Activated CD4-positive, alpha-beta T cell treated with anti-CD3 and anti-CD28 coated beads, Interleukin-2, amount 10 ng/mL, durations not matched to agents 7 days and 5 days (primary cell): ENCODE measurements around the gene BPIFB6. TPM values are rescaled to one million over a fixed set of nuclear protein-coding genes. Genes with fewer than 3 reads are reported as not detected.

Source experiments
- CTCF ChIA-PET: fragments of 350-600 bp; sonication (Branson Sonifier 250); formaldehyde crosslinking; loops from one replicate; lab custom pipeline; 2021; ENCODE audit warnings: antibody characterized with exemption; lab: Charles Lee
- POLR2A ChIA-PET: fragments of 350-600 bp; sonication (Branson Sonifier 250); formaldehyde crosslinking; loops from one replicate; lab custom pipeline; 2021; ENCODE audit warnings: antibody characterized with exemption; lab: Charles Lee
- DNase-seq: peaks from one replicate; pipeline ENCODE4 v3.0.0-alpha.2; 2020
- H3K27ac Mint-ChIP-seq: one replicate; pipeline ENCODE4 v1.8.0; 2021; ENCODE audit warnings: mild to moderate bottlenecking, moderate library complexity, mixed read lengths
- H3K27me3 Mint-ChIP-seq: one replicate; pipeline ENCODE4 v1.8.0; 2021; ENCODE audit warnings: mixed read lengths
- H3K36me3 Mint-ChIP-seq: one replicate; pipeline ENCODE4 v1.8.0; 2021; ENCODE audit warnings: low read depth, mixed read lengths
- H3K4me1 Mint-ChIP-seq: one replicate; pipeline ENCODE4 v1.8.0; 2021; ENCODE audit warnings: mixed read lengths
- H3K4me3 Mint-ChIP-seq: one replicate; pipeline ENCODE4 v1.8.0; 2021; ENCODE audit warnings: mild to moderate bottlenecking, moderate library complexity, mixed read lengths
- H3K9me3 Mint-ChIP-seq: one replicate; pipeline ENCODE4 v1.8.0; 2021; ENCODE audit warnings: mixed read lengths
- total RNA-seq, 2 experiments: library from RNA; stranded (reverse); gene quantifications; one replicate each; pipeline ENCODE4 v1.2.3, GENCODE V29; 2021

Gene BPIFB6
- total RNA-seq, 2 experiments from 2014 or later: not detected

GRCh38 chr20:33053291-33054106, 22.1 kb downstream of the BPIFB6 start, which contains the start of gene BPIFB3:
Gene BPIFB3, plus strand, starts transcription at chr20:33053903. Its CDS starts 1,533 bp downstream, at chr20:33055436.
- no peak within 1 kb of the TSS for H3K27ac Mint-ChIP-seq
- CTCF ChIA-PET: no interaction called here
- H3K9me3 Mint-ChIP-seq: no peaks in the 10 kb centered on the region
- no peak for DNase-seq
- H3K27me3 Mint-ChIP-seq: no peaks in the 10 kb centered on the region
- POLR2A ChIA-PET: no interaction called here
- no peaks in the 10 kb centered on the region for H3K4me1 Mint-ChIP-seq
- H3K36me3 Mint-ChIP-seq: no peaks in the 10 kb centered on the region
- H3K4me3 Mint-ChIP-seq: no peak within 1 kb of the TSS

GRCh38 chr20:33054381-33054780, 22.9 kb downstream of the BPIFB6 start:
- Mint-ChIP-seq H3K9me3 (no peaks in the 10 kb centered on the region), H3K27me3 (no peaks in the 10 kb centered on the region), H3K4me3 (no peak overlapping the region), H3K36me3 (no peaks in the 10 kb centered on the region), H3K4me1 (no peaks in the 10 kb centered on the region), H3K27ac (no peak overlapping the region)
- ChIA-PET POLR2A (no interaction called here), CTCF (no interaction called here)
- DNase-seq: no peak

GRCh38 chr20:33054791-33055190, 23.3 kb downstream of the BPIFB6 start:
- no peaks in the 10 kb centered on the region for H3K27me3 Mint-ChIP-seq
- POLR2A ChIA-PET: no interaction called here
- no peaks in the 10 kb centered on the region for H3K4me1 Mint-ChIP-seq
- DNase-seq: no peak
- H3K9me3 Mint-ChIP-seq: no peaks in the 10 kb centered on the region
- H3K27ac Mint-ChIP-seq: no peak overlapping the region
- H3K4me3 Mint-ChIP-seq: no peak overlapping the region
- CTCF ChIA-PET: no interaction called here
- no peaks in the 10 kb centered on the region for H3K36me3 Mint-ChIP-seq

GRCh38 chr20:33059136-33059535, 27.7 kb downstream of the BPIFB6 start:
- ChIA-PET CTCF (interaction anchor here (1.4 to 1.7 kb wide), 2 partner anchors 9 to 12 kb away, joined by 3 to 7 read pairs; no protein-coding TSS in a partner anchor), POLR2A (no interaction called here)
- no peak overlapping the region for H3K27ac Mint-ChIP-seq
- no peaks in the 10 kb centered on the region for H3K9me3 Mint-ChIP-seq
- DNase-seq: no peak
- H3K4me3 Mint-ChIP-seq: no peak overlapping the region
- H3K4me1 Mint-ChIP-seq: no peaks in the 10 kb centered on the region
- no peaks in the 10 kb centered on the region for H3K36me3 Mint-ChIP-seq
- no peaks in the 10 kb centered on the region for H3K27me3 Mint-ChIP-seq

GRCh38 chr20:33059741-33060390, 28.4 kb downstream of the BPIFB6 start:
- H3K4me3 Mint-ChIP-seq: no peak overlapping the region
- no peaks in the 10 kb centered on the region for H3K9me3 Mint-ChIP-seq
- no peaks in the 10 kb centered on the region for H3K4me1 Mint-ChIP-seq
- CTCF ChIA-PET: interaction anchor here (1.4 to 1.7 kb wide), 2 partner anchors 8 to 12 kb away, joined by 3 to 7 read pairs; no protein-coding TSS in a partner anchor
- no peaks in the 10 kb centered on the region for H3K27me3 Mint-ChIP-seq
- H3K27ac Mint-ChIP-seq: no peak overlapping the region
- POLR2A ChIA-PET: no interaction called here
- H3K36me3 Mint-ChIP-seq: no peaks in the 10 kb centered on the region
- DNase-seq: no peak

- Mint-ChIP-seq H3K4me3 (no peak overlapping the region), H3K9me3 (no peaks in the 10 kb centered on the region), H3K4me1 (no peaks in the 10 kb centered on the region), H3K27me3 (no peaks in the 10 kb centered on the region), H3K36me3 (no peaks in the 10 kb centered on the region), H3K27ac (no peak overlapping the region)
- ChIA-PET CTCF (no interaction called here), POLR2A (no interaction called here)
- DNase-seq: no peak
These were observed 30.2 kb downstream of the BPIFB6 start for GRCh38 chr20:33061658-33062028.

GRCh38 chr20:33062105-33062824, 30.8 kb downstream of the BPIFB6 start:
- DNase-seq: no peak
- Mint-ChIP-seq H3K36me3 (no peaks in the 10 kb centered on the region), H3K4me3 (no peak overlapping the region), H3K27me3 (no peaks in the 10 kb centered on the region), H3K27ac (no peak overlapping the region), H3K4me1 (no peaks in the 10 kb centered on the region), H3K9me3 (no peaks in the 10 kb centered on the region)
- ChIA-PET CTCF (interaction anchor here (1.0 kb wide), 1 partner anchor 12 kb away, joined by 4 read pairs; no protein-coding TSS in a partner anchor), POLR2A (no interaction called here)

GRCh38 chr20:33062825-33063149, 31.3 kb downstream of the BPIFB6 start:
- no peak for DNase-seq
- Mint-ChIP-seq H3K36me3 (no peaks in the 10 kb centered on the region), H3K9me3 (no peaks in the 10 kb centered on the region), H3K27ac (no peak overlapping the region), H3K4me3 (no peak overlapping the region), H3K4me1 (no peaks in the 10 kb centered on the region), H3K27me3 (no peaks in the 10 kb centered on the region)
- ChIA-PET POLR2A (no interaction called here), CTCF (interaction anchor here (1.0 kb wide), 1 partner anchor 12 kb away, joined by 4 read pairs; no protein-coding TSS in a partner anchor)

GRCh38 chr20:33063271-33063670, 31.8 kb downstream of the BPIFB6 start:
- Mint-ChIP-seq H3K36me3 (no peaks in the 10 kb centered on the region), H3K27ac (peak overlapping the region; percentile 27), H3K27me3 (no peaks in the 10 kb centered on the region), H3K4me3 (no peak overlapping the region), H3K4me1 (no peaks in the 10 kb centered on the region), H3K9me3 (no peaks in the 10 kb centered on the region)
- ChIA-PET POLR2A (no interaction called here), CTCF (interaction anchor here (0.6 to 1.0 kb wide), 2 partner anchors 13 to 342 kb away, joined by 3 to 4 read pairs; no protein-coding TSS in a partner anchor)
- no peak for DNase-seq

- Mint-ChIP-seq H3K9me3 (no peaks in the 10 kb centered on the region), H3K4me1 (no peaks in the 10 kb centered on the region), H3K27me3 (no peaks in the 10 kb centered on the region), H3K27ac (no peak overlapping the region), H3K36me3 (no peaks in the 10 kb centered on the region), H3K4me3 (no peak overlapping the region)
- CTCF ChIA-PET: interaction anchor here (0.9 kb wide), 1 partner anchor 163 kb away, joined by 4 read pairs; no protein-coding TSS in a partner anchor
- no peak for DNase-seq
- POLR2A ChIA-PET: no interaction called here
These were observed 33.3 kb downstream of the BPIFB6 start for GRCh38 chr20:33064572-33065287.

GRCh38 chr20:33065785-33066184, 34.3 kb downstream of the BPIFB6 start:
- no peaks in the 10 kb centered on the region for H3K9me3 Mint-ChIP-seq
- ChIA-PET POLR2A (no interaction called here), CTCF (interaction anchor here (0.9 to 1.4 kb wide), 2 partner anchors 10 to 164 kb away, joined by 4 read pairs; no protein-coding TSS in a partner anchor)
- no peaks in the 10 kb centered on the region for H3K36me3 Mint-ChIP-seq
- no peaks in the 10 kb centered on the region for H3K27me3 Mint-ChIP-seq
- DNase-seq: no peak
- H3K27ac Mint-ChIP-seq: no peak overlapping the region
- H3K4me1 Mint-ChIP-seq: no peaks in the 10 kb centered on the region
- H3K4me3 Mint-ChIP-seq: no peak overlapping the region

- Mint-ChIP-seq H3K36me3 (no peaks in the 10 kb centered on the region), H3K27ac (no peak overlapping the region), H3K4me1 (no peaks in the 10 kb centered on the region), H3K9me3 (no peaks in the 10 kb centered on the region), H3K27me3 (no peaks in the 10 kb centered on the region), H3K4me3 (no peak overlapping the region)
- POLR2A ChIA-PET: no interaction called here
- DNase-seq: no peak
- CTCF ChIA-PET: interaction anchor here (1.0 kb wide), 1 partner anchor 9 kb away, joined by 3 read pairs; no protein-coding TSS in a partner anchor
These were observed 36.4 kb downstream of the BPIFB6 start for GRCh38 chr20:33067806-33068205.
